NCI-H774 (cell line): ENCODE results near the gene RFTN1.

ENCODE experiments used
- DNase-seq: peaks from one replicate; lab custom pipeline; 2025; lab: John Stamatoyannopoulos, UW

The RFTN1 gene

GRCh38 chr3:16528581-16528993, 15.1 kb upstream of the RFTN1 start:
- DNase-seq, result no peak

- no peak for DNase-seq
Observed at GRCh38 chr3:16528106-16528505, 14.6 kb upstream of the RFTN1 start.

- DNase-seq, result no peak
Observed at GRCh38 chr3:16524196-16524595, 10.7 kb upstream of the RFTN1 start.

- DNase-seq, result no peak
Observed at GRCh38 chr3:16523778-16524177, 10.3 kb upstream of the RFTN1 start.

- no peak for DNase-seq
Observed at GRCh38 chr3:16522834-16523233, 9.3 kb upstream of the RFTN1 start.

GRCh38 chr3:16520970-16521881, 7.7 kb upstream of the RFTN1 start:
- DNase-seq, result no peak

- no peak for DNase-seq
Observed at GRCh38 chr3:16520241-16520969, 6.9 kb upstream of the RFTN1 start.

- DNase-seq, result no peak
Observed at GRCh38 chr3:16516695-16517481, 3.4 kb upstream of the RFTN1 start.

- DNase-seq, result no peak
Observed at GRCh38 chr3:16515885-16516420, 2.5 kb upstream of the RFTN1 start.

- no peak for DNase-seq
Observed at GRCh38 chr3:16514755-16515353, 1.4 kb upstream of the RFTN1 start.

GRCh38 chr3:16514021-16514700, 662 bp upstream of the RFTN1 start:
- no peak for DNase-seq

- no peak for DNase-seq
Observed at GRCh38 chr3:16512435-16513140, 911 bp downstream of the RFTN1 start.

GRCh38 chr3:16511681-16512434, 1.6 kb downstream of the RFTN1 start:
- DNase-seq, result no peak

- DNase-seq, result no peak
Observed at GRCh38 chr3:16510620-16511319, 2.7 kb downstream of the RFTN1 start.

GRCh38 chr3:16509721-16510619, 3.5 kb downstream of the RFTN1 start:
- no peak for DNase-seq

GRCh38 chr3:16508591-16508995, 4.9 kb downstream of the RFTN1 start:
- no peak for DNase-seq

- DNase-seq, result no peak
Observed at GRCh38 chr3:16508243-16508578, 5.3 kb downstream of the RFTN1 start.

- no peak for DNase-seq
Observed at GRCh38 chr3:16507578-16508242, 5.8 kb downstream of the RFTN1 start.
